Left lung (tissue), 10 donors: Measurements from ENCODE around the gene VPS35L. TPM values are rescaled to one million over a fixed set of nuclear protein-coding genes. Genes with fewer than 3 reads are reported as not detected.

ENCODE experiments used
- ATAC-seq: fragments of 200-7000 bp; cut with Tn5 transposase; one replicate; pipeline ENCODE4 v1.9.1; 2020; ENCODE audit warnings: moderate library complexity
- DNase-seq, 4 donors: peaks; one replicate each; pipeline ENCODE4 v3.0.0-alpha.2; 2013 to 2020
- H3K27ac ChIP-seq, 2 donors: fragments of 200-600 bp; sonication (generic) in 1 of 2; one replicate each; pipeline versions ENCODE4 v1.5.0 to v1.8.0; 2020 to 2021
- H3K27me3 ChIP-seq, 2 donors: fragments of 200-600 bp; sonication (generic) in 1 of 2; one replicate each; pipeline versions ENCODE4 v1.5.0 to v1.8.0; 2020 to 2021
- H3K36me3 ChIP-seq, 2 donors: fragments of 200-600 bp; sonication (generic) in 1 of 2; one replicate each; pipeline versions ENCODE4 v1.5.0 to v1.8.0; 2020 to 2021
- H3K4me1 ChIP-seq, 2 donors: fragments of 200-600 bp; one replicate each; pipeline ENCODE4 v1.8.0; 2021
- H3K4me3 ChIP-seq, 2 donors: fragments of 200-600 bp; sonication (generic) in 1 of 2; one replicate each; pipeline versions ENCODE4 v1.5.0 to v1.8.0; 2020 to 2021; ENCODE audit warnings: mild to moderate bottlenecking in 1 of 2
- H3K9me3 ChIP-seq, 2 donors: fragments of 200-600 bp; sonication (generic) in 1 of 2; one replicate each; pipeline versions ENCODE4 v1.5.0 to v1.8.0; 2020 to 2021
- intact Hi-C, 2 donors: fragments of 100-400 bp; cut with DNase I; formaldehyde crosslinking; loops; one replicate each; pipeline versions ENCODE4 v1.11.2 to v1.14.2; 2022
- polyA plus RNA-seq, 6 donors: library from polyadenylated mRNA; unstranded; fragments of 120-200 nt; gene quantifications; one replicate each; pipeline ENCODE4 v1.2.1, GENCODE V29; 2013; ENCODE audit not compliant: insufficient read length in 6 of 6
- total RNA-seq, 2 donors: library from RNA; stranded (reverse); fragmentation: NEBNext Ultra II Directional; extraction: Animal tissue kit (Norgen Biotek cat#: 25700); gene quantifications; one replicate each; pipeline ENCODE4 v1.2.1, GENCODE V29; 2021
- TF ChIP-seq, protein P1 (sequence below), 2 donors: fragments of 200-600 bp; sonication (generic) in 1 of 2; IDR thresholded peaks; one replicate each; pipeline versions ENCODE4 v1.5.0 to v1.8.0; 2021; ENCODE audit warnings: antibody characterized with exemption in 2 of 2
- donor health status: DM: no; HTN: yes; CAD: no.
- donor health status: DM: no; HTN: no; CAD: no.

The VPS35L gene
- total and polyA plus RNA-seq, 8 donors: 54.8 to 70.2 (median 57.7) TPM

DNA sequence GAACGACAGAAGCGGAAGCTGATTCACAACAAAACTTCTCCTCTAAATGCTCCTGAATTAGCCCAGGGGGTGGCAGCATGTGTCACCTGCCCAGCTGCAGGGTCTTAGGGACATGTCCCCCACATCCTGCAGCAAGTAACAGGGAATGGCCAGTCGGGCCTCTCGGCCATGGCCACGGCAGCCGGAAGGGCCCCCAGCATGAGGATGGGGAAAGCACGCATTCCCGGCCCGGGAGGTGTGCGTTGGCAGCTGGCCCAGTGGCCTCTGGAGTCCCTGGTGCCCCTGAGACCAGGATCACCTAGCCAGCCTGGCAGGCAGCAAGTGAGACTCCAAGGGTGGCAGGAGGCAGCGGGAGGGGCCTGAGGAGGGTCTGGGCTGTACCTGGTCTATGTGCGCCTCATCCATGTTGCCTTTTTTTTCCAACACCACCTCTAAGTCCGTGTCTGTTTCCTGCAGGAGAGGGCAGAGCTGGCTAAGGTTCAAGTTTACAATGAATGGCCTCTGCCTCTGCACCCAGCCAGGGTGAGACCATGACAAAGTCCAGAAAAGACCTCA lies 155.6 kb downstream of the VPS35L start:
- H3K27ac ChIP-seq: peak overlapping the region; percentile 5 to 65
- H3K27me3 ChIP-seq: no peaks in the 10 kb centered on the region
- intact Hi-C loops: no loop called here
- H3K9me3 ChIP-seq: no peaks in the 10 kb centered on the region
- TF ChIP-seq, protein P1, sequence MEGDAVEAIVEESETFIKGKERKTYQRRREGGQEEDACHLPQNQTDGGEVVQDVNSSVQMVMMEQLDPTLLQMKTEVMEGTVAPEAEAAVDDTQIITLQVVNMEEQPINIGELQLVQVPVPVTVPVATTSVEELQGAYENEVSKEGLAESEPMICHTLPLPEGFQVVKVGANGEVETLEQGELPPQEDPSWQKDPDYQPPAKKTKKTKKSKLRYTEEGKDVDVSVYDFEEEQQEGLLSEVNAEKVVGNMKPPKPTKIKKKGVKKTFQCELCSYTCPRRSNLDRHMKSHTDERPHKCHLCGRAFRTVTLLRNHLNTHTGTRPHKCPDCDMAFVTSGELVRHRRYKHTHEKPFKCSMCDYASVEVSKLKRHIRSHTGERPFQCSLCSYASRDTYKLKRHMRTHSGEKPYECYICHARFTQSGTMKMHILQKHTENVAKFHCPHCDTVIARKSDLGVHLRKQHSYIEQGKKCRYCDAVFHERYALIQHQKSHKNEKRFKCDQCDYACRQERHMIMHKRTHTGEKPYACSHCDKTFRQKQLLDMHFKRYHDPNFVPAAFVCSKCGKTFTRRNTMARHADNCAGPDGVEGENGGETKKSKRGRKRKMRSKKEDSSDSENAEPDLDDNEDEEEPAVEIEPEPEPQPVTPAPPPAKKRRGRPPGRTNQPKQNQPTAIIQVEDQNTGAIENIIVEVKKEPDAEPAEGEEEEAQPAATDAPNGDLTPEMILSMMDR (IDR thresholded peaks at IDR 0.05): no peak
- H3K4me3 ChIP-seq: no peak overlapping the region
- ATAC-seq (no peak), DNase-seq (no peak)
- peaks cover 0 to under 1% of the 10 kb centered on the region in 2 donors for H3K4me1 ChIP-seq
- H3K36me3 ChIP-seq: peaks cover 0 to 57% of the 10 kb centered on the region in 2 donors

- ATAC-seq: no peak
- Histone ChIP-seq H3K4me1 (peaks cover 0 to 6% of the 10 kb centered on the region in 2 donors), H3K9me3 (no peaks in the 10 kb centered on the region), H3K27ac (no peak overlapping the region), H3K4me3 (no peak overlapping the region), H3K27me3 (no peaks in the 10 kb centered on the region), H3K36me3 (peaks cover 0 to 55% of the 10 kb centered on the region in 2 donors)
- DNase-seq: no peak
- TF ChIP-seq, protein P1 (IDR thresholded peaks at IDR 0.05): no peak
- intact Hi-C loops: no loop called here
Measured at GRCh38 chr16:19711643-19712042, 156.1 kb downstream of the VPS35L start.

- Histone ChIP-seq H3K4me1 (peaks cover 8 to 13% of the 10 kb centered on the region in 2 donors), H3K27ac (no peak overlapping the region), H3K27me3 (no peaks in the 10 kb centered on the region), H3K4me3 (no peak overlapping the region), H3K9me3 (no peaks in the 10 kb centered on the region), H3K36me3 (peaks cover 0 to 49% of the 10 kb centered on the region in 2 donors)
- intact Hi-C loops: no loop called here
- DNase-seq (no peak), ATAC-seq (no peak)
- TF ChIP-seq, protein P1 (IDR thresholded peaks at IDR 0.05): no peak
Measured at GRCh38 chr16:19712418-19713058, 157.0 kb downstream of the VPS35L start.

GRCh38 chr16:19713697-19714096 lies 158.2 kb downstream of the VPS35L start:
- intact Hi-C loops: no loop called here
- H3K9me3 ChIP-seq: no peaks in the 10 kb centered on the region

DNA sequence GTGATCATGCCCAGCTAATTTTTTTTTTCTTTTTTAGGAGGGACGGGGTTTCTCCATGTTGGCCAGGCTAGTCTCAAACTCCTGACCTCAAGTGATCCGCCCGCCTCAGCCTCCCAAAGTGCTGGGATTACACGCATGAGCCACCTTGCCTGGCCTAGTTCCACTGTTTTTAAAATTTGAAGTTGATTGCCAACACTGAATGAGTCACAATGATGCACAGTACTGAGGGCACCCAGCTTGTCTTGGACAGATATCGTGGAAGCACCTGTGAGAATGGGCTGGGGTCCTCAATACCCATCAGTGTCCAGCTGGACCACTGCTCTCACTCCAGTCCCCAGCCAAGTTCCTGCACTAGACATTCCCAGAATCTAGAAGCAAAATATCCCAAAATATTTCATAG lies 160.1 kb downstream of the VPS35L start:
- H3K27ac ChIP-seq: no peak overlapping the region
- peaks cover 0 to 23% of the 10 kb centered on the region in 2 donors for H3K36me3 ChIP-seq
- TF ChIP-seq, protein P1 (IDR thresholded peaks at IDR 0.05): no peak
- ATAC-seq (no peak), DNase-seq (no peak)
- peaks cover 11 to 25% of the 10 kb centered on the region in 2 donors for H3K4me1 ChIP-seq
- no peaks in the 10 kb centered on the region for H3K9me3 ChIP-seq
- H3K27me3 ChIP-seq: no peaks in the 10 kb centered on the region
- H3K4me3 ChIP-seq: no peak overlapping the region
- intact Hi-C loops: no loop called here

More at GRCh38 chr16:19713697-19714096, 158.2 kb downstream of the VPS35L start:
- DNase-seq (no peak), ATAC-seq (no peak)
- TF ChIP-seq, protein P1 (IDR thresholded peaks at IDR 0.05): no peak
- peaks cover 0 to 41% of the 10 kb centered on the region in 2 donors for H3K36me3 ChIP-seq
- H3K4me3 ChIP-seq: no peak overlapping the region
- no peak overlapping the region for H3K27ac ChIP-seq
- no peaks in the 10 kb centered on the region for H3K27me3 ChIP-seq
- peaks cover 8 to 14% of the 10 kb centered on the region in 2 donors for H3K4me1 ChIP-seq
